K562 (cell line): ENCODE data around the gene CUL9. TPM values are rescaled to one million over a fixed set of nuclear protein-coding genes. Genes with fewer than 3 reads are reported as not detected.
A peak's percentile ranks its signal among the peaks of the same experiment; 100 is the strongest.

Source experiments
- FOXA1 ChIP-seq: fragments of 450-650 bp; IDR thresholded peaks from 2 replicates; pipeline ENCODE4 v1.6.1; 2016; ENCODE audit warnings: mild to moderate bottlenecking, borderline replicate concordance
- MGA ChIP-seq: fragments of 450-650 bp; IDR thresholded peaks from 2 replicates; pipeline ENCODE4 v1.6.1; 2016; ENCODE audit warnings: mild to moderate bottlenecking, moderate library complexity
- SUPT5H ChIP-seq: fragments of 450-650 bp; IDR thresholded peaks from 2 replicates; pipeline ENCODE4 v1.6.1; 2016
- TAF9B ChIP-seq: fragments of 450-650 bp; IDR thresholded peaks from 2 replicates; pipeline ENCODE4 v1.6.1; 2018; ENCODE audit warnings: mild to moderate bottlenecking; ENCODE audit not compliant: partially characterized antibody
- TCF3 ChIP-seq: sonication (generic); formaldehyde crosslinking; IDR thresholded peaks from 2 replicates; pipeline ENCODE4 v1.4.0; 2020; ENCODE audit warnings: mild to moderate bottlenecking, missing genetic modification reagents
- ZBTB12 ChIP-seq: fragments of 250-450 bp; sonication (Bioruptor Pico); IDR thresholded peaks from 2 replicates; pipeline ENCODE4 v1.4.0; 2020
- ZC3H4 ChIP-seq: sonication (generic); formaldehyde crosslinking; IDR thresholded peaks from 2 replicates; pipeline ENCODE4 v1.9.0; 2021; ENCODE audit warnings: missing genetic modification reagents, borderline replicate concordance
- ZNF592 ChIP-seq: fragments of 450-650 bp; IDR thresholded peaks from 2 replicates; pipeline ENCODE4 v1.6.1; 2017; ENCODE audit warnings: antibody characterized with exemption, mild to moderate bottlenecking
- polyA plus RNA-seq, 8 experiments: library from polyadenylated mRNA; depleted of rRNA in 4 of 8; stranded (reverse) in 5 of 8; unstranded in 3 of 8; fragments of >200 nt; fragmentation: Nextera tagmentation in 2 of 8; fragmentation: Illumina TruSeq in 1 of 8; extraction: Ambion mirVana in 2 of 8; extraction: Trizol in 1 of 8; gene quantifications; 2 replicates each; pipeline versions ENCODE4 v1.2.1 to v1.2.3, GENCODE V29; 2011 to 2014; ENCODE audit warnings: inconsistent platforms in 1 of 8, missing spikeins in 1 of 8
- total RNA-seq, 7 experiments: library from RNA; depleted of rRNA in 6 of 7; stranded (reverse); fragments of >200 nt in 6 of 7; fragmentation: Illumina TruSeq in 2 of 7; extraction: Trizol in 2 of 7; gene quantifications; 2 replicates each; pipeline versions ENCODE4 v1.2.1 to v1.2.3, GENCODE V29; 2011 to 2021; ENCODE audit warnings: low replicate concordance in 1 of 7

CUL9 gene
- total and polyA plus RNA-seq, 9 of the 15 experiments (the other 6 are each of a cell fraction or from before 2014, with no cell fraction given) = 0.50 to 20.7 (median 6.6) TPM

GRCh38 chr6:43181942-43182860 is at the start of gene CUL9 (continued):
- no peak for TF ChIP-seq ZBTB12 (CRISPR knock-in tag)
- peak; percentile 84; the same call in 1 of the 2 replicates for TF ChIP-seq ZNF592
- peak; percentile 78 for TF ChIP-seq SUPT5H
- TF ChIP-seq ZC3H4 (CRISPR knock-in tag) = no peak
- peak; percentile 42; the same call in 1 of the 2 replicates for TF ChIP-seq TCF3 (CRISPR knock-in tag)
- TF ChIP-seq TAF9B = peak; percentile 46
- TF ChIP-seq FOXA1 = no peak
- TF ChIP-seq MGA = peak; percentile 86; the same call in 1 of the 2 replicates
